Esophagus muscularis mucosa (tissue), 4 donors: ENCODE data around the gene CACNG3. TPM values are rescaled to one million over a fixed set of nuclear protein-coding genes. Genes with fewer than 3 reads are reported as not detected.

Source experiments
- DNase-seq: peaks from one replicate; pipeline ENCODE4 v3.0.0-alpha.2; 2017; ENCODE audit errors: extremely low spot score
- H3K27ac ChIP-seq, 4 donors: fragments of 200-600 bp; sonication (generic); replicated peaks in 1 of 4; 1 replicate in 3 of 4; 2 replicates in 1 of 4; pipeline ENCODE4 v1.5.1; 2016 to 2019; ENCODE audit warnings: mild to moderate bottlenecking in 1 of 4
- H3K27me3 ChIP-seq, 4 donors: fragments of 200-600 bp; sonication (generic); one replicate each; pipeline versions ENCODE4 v1.5.1 to v1.6.0; 2016 to 2019
- H3K36me3 ChIP-seq, 4 donors: fragments of 200-600 bp; sonication (generic); one replicate each; pipeline ENCODE4 v1.5.1; 2016 to 2019
- H3K4me1 ChIP-seq, 4 donors: fragments of 200-600 bp; sonication (generic); one replicate each; pipeline ENCODE4 v1.5.1; 2016 to 2019
- H3K4me3 ChIP-seq, 4 donors: fragments of 200-600 bp; sonication (generic); 1 replicate in 2 of 4; 2 replicates in 2 of 4; pipeline ENCODE4 v1.5.1; 2016 to 2019; ENCODE audit warnings: mild to moderate bottlenecking in 4 of 4, moderate library complexity in 1 of 4
- H3K9me3 ChIP-seq, 4 donors: fragments of 200-600 bp; sonication (generic); 1 replicate in 3 of 4; 2 replicates in 1 of 4; pipeline ENCODE4 v1.5.1; 2016 to 2019
- CTCF ChIP-seq, 3 experiments: fragments of 200-600 bp in 2 of 3; fragments of 450-650 bp in 1 of 3; sonication (generic) in 2 of 3; IDR thresholded peaks; one replicate each; pipeline ENCODE4 v1.5.1; 2017 to 2019; ENCODE audit warnings: antibody characterized with exemption in 3 of 3, mild to moderate bottlenecking in 2 of 3, moderate library complexity in 1 of 3
- EP300 ChIP-seq: sonication (generic); formaldehyde crosslinking; IDR thresholded peaks from one replicate; pipeline ENCODE4 v1.6.1; 2017; ENCODE audit warnings: antibody characterized with exemption
- POLR2A ChIP-seq: fragments of 450-650 bp; IDR thresholded peaks from one replicate; pipeline ENCODE4 v1.6.1; 2017; ENCODE audit warnings: antibody characterized with exemption, moderate library complexity, mild to moderate bottlenecking, low read depth
- POLR2AphosphoS5 ChIP-seq, 2 donors: sonication (generic); formaldehyde crosslinking; IDR thresholded peaks; one replicate each; pipeline ENCODE4 v1.6.1; 2017; ENCODE audit warnings: antibody characterized with exemption in 2 of 2
- WGBS: methylation state at CpG from one replicate; pipeline ENCODE4 v1.1.5; 2018; 5-methylcytosine and 5-hydroxymethylcytosine counted together
- intact Hi-C: fragments of 100-400 bp; cut with DNase I; formaldehyde crosslinking; loops from one replicate; pipeline ENCODE4 v1.15.1; 2023
- total RNA-seq, 4 donors: library from RNA; depleted of rRNA; stranded (reverse); fragments of >200 nt; gene quantifications; one replicate each; pipeline versions ENCODE4 v1.1.0 to v1.2.1, GENCODE V29; 2016

CACNG3 gene
- total RNA-seq, 4 donors from 2014 or later = not detected

- Histone ChIP-seq H3K36me3 (no peaks in the 10 kb centered on the region), H3K9me3 (no peaks in the 10 kb centered on the region), H3K4me3 (no peak overlapping the region), H3K4me1 (no peaks in the 10 kb centered on the region), H3K27me3 (peaks cover 0 to 13% (median 0%) of the 10 kb centered on the region in 4 donors), H3K27ac (no peak overlapping the region)
- WGBS = 70% methylated on average over 9 of the region's 11 CpGs
- TF ChIP-seq POLR2A (no peak), EP300 (no peak), CTCF (IDR thresholded peaks at IDR 0.05) (no peak), POLR2AphosphoS5 (IDR thresholded peaks at IDR 0.05) (no peak)
- intact Hi-C loops = no loop called here
- DNase-seq = no peak
These were observed 90.6 kb downstream of the CACNG3 start for GRCh38 chr16:24346734-24347133.

GRCh38 chr16:24347556-24347955, 91.4 kb downstream of the CACNG3 start:
- H3K27ac ChIP-seq = no peak overlapping the region
- DNase-seq = no peak
- peaks cover 0 to 13% (median 0%) of the 10 kb centered on the region in 4 donors for H3K27me3 ChIP-seq
- no peak for TF ChIP-seq EP300
- 31% methylated on average over 2 of the region's 2 CpGs for WGBS
- H3K9me3 ChIP-seq = no peaks in the 10 kb centered on the region
- H3K4me3 ChIP-seq = no peak overlapping the region
- H3K36me3 ChIP-seq = no peaks in the 10 kb centered on the region
- H3K4me1 ChIP-seq = no peaks in the 10 kb centered on the region
- intact Hi-C loops = no loop called here

GRCh38 chr16:24348545-24349290, 92.6 kb downstream of the CACNG3 start:
- Histone ChIP-seq H3K4me1 (no peaks in the 10 kb centered on the region), H3K27ac (no peak overlapping the region), H3K9me3 (no peaks in the 10 kb centered on the region), H3K27me3 (peaks cover 0 to 13% (median 0%) of the 10 kb centered on the region in 4 donors), H3K36me3 (no peaks in the 10 kb centered on the region), H3K4me3 (no peak overlapping the region)
- 64% methylated on average over 9 of the region's 9 CpGs for WGBS
- DNase-seq = no peak
- intact Hi-C loops = no loop called here
- TF ChIP-seq POLR2AphosphoS5 (IDR thresholded peaks at IDR 0.05) (no peak), POLR2A (no peak), EP300 (no peak), CTCF (IDR thresholded peaks at IDR 0.05) (no peak)

- 59% methylated on average over 8 of the region's 8 CpGs for WGBS
- Histone ChIP-seq H3K4me1 (no peaks in the 10 kb centered on the region), H3K27ac (no peak overlapping the region), H3K4me3 (no peak overlapping the region), H3K9me3 (no peaks in the 10 kb centered on the region), H3K36me3 (no peaks in the 10 kb centered on the region), H3K27me3 (peaks cover 0 to 19% (median 0%) of the 10 kb centered on the region in 4 donors)
- intact Hi-C loops = no loop called here
- no peak for DNase-seq
- TF ChIP-seq POLR2A = no peak
- TF ChIP-seq CTCF (IDR thresholded peaks at IDR 0.05) = no peak
- TF ChIP-seq POLR2AphosphoS5 (IDR thresholded peaks at IDR 0.05) = no peak
- no peak for TF ChIP-seq EP300
These were observed 93.2 kb downstream of the CACNG3 start for GRCh38 chr16:24349320-24349719.

GRCh38 chr16:24352746-24353145, 96.6 kb downstream of the CACNG3 start:
- Histone ChIP-seq H3K9me3 (no peaks in the 10 kb centered on the region), H3K4me1 (no peaks in the 10 kb centered on the region), H3K36me3 (no peaks in the 10 kb centered on the region), H3K27ac (no peak overlapping the region), H3K4me3 (no peak overlapping the region), H3K27me3 (peaks cover 0 to 9% (median 0%) of the 10 kb centered on the region in 4 donors)
- intact Hi-C loops = no loop called here
- TF ChIP-seq POLR2A (no peak), CTCF (IDR thresholded peaks at IDR 0.05) (no peak), POLR2AphosphoS5 (IDR thresholded peaks at IDR 0.05) (no peak), EP300 (no peak)
- 82% methylated on average over 5 of the region's 5 CpGs for WGBS
- no peak for DNase-seq
